HEK293T (cell line): Measurements from ENCODE around the gene OSR1.

Source experiments
- ARNT ChIP-seq: fragments of 450-650 bp; IDR thresholded peaks from 2 replicates; pipeline ENCODE4 v1.6.1; 2017; ENCODE audit warnings: mild to moderate bottlenecking
- BHLHE40 ChIP-seq: fragments of 450-650 bp; IDR thresholded peaks from 2 replicates; pipeline ENCODE4 v1.6.1; 2016; ENCODE audit warnings: mild to moderate bottlenecking, moderate library complexity, borderline replicate concordance
- ELF4 ChIP-seq: fragments of 450-650 bp; IDR thresholded peaks from 2 replicates; pipeline ENCODE4 v1.6.1; 2017; ENCODE audit warnings: antibody characterized with exemption
- FOXA1 ChIP-seq: fragments of 450-650 bp; IDR thresholded peaks from 2 replicates; pipeline ENCODE4 v1.6.1; 2016; ENCODE audit warnings: mild to moderate bottlenecking
- FOXK2 ChIP-seq: fragments of 450-650 bp; IDR thresholded peaks from 2 replicates; pipeline ENCODE4 v1.6.1; 2016; ENCODE audit warnings: mild to moderate bottlenecking
- FOXM1 ChIP-seq: fragments of 450-650 bp; IDR thresholded peaks from 2 replicates; pipeline ENCODE4 v1.6.1; 2017; ENCODE audit warnings: mild to moderate bottlenecking, borderline replicate concordance
- HDGF ChIP-seq: fragments of 450-650 bp; IDR thresholded peaks from 2 replicates; pipeline ENCODE4 v1.6.1; 2017; ENCODE audit warnings: antibody characterized with exemption, borderline replicate concordance
- L3MBTL2 ChIP-seq: fragments of 450-650 bp; conservative IDR thresholded peaks from 2 replicates; pipeline ENCODE4 v1.6.1; 2016; ENCODE audit warnings: mild to moderate bottlenecking
- LEF1 ChIP-seq: fragments of 450-650 bp; IDR thresholded peaks from 2 replicates; pipeline ENCODE4 v1.6.1; 2017; ENCODE audit warnings: mild to moderate bottlenecking, borderline replicate concordance
- NFRKB ChIP-seq: fragments of 450-650 bp; IDR thresholded peaks from 2 replicates; pipeline ENCODE4 v1.6.1; 2016; ENCODE audit warnings: mild to moderate bottlenecking, moderate library complexity
- SP1 ChIP-seq: fragments of 450-650 bp; IDR thresholded peaks from 2 replicates; pipeline ENCODE4 v1.6.1; 2017
- SUZ12 ChIP-seq: fragments of 450-650 bp; IDR thresholded peaks from 2 replicates; pipeline ENCODE4 v1.6.1; 2016; ENCODE audit warnings: mild to moderate bottlenecking
- TARDBP ChIP-seq: fragments of 450-650 bp; IDR thresholded peaks from 2 replicates; pipeline ENCODE4 v1.6.1; 2016
- TF ChIP-seq, protein P1 (sequence below): fragments of 450-650 bp; IDR thresholded peaks from 2 replicates; pipeline ENCODE4 v1.6.1; 2016

DNA sequence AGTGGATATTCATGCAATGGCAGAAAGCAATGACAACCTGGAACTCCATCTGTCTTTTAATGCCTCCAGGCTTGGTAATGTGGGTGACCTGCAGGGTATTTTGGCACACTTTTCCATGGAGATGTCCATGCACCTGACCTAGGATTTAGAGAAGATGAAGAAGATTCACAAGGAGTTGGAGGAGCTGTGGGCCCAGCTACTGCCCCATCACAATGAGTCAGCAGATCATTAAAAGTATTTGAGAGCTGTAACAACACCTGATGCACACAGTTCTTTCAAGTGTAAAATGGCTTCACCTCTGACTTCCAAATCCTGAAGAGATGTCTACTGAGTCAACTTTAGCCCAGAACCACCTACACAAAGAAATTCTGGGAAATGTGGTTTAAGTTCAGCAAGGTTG is 22.1 kb upstream of the OSR1 start:
- TF ChIP-seq FOXA1 = no peak
- TF ChIP-seq ELF4 = no peak
- no peak for TF ChIP-seq ARNT
- TF ChIP-seq TARDBP = no peak
- TF ChIP-seq FOXM1 = no peak
- no peak for TF ChIP-seq SP1
- TF ChIP-seq, protein P1, sequence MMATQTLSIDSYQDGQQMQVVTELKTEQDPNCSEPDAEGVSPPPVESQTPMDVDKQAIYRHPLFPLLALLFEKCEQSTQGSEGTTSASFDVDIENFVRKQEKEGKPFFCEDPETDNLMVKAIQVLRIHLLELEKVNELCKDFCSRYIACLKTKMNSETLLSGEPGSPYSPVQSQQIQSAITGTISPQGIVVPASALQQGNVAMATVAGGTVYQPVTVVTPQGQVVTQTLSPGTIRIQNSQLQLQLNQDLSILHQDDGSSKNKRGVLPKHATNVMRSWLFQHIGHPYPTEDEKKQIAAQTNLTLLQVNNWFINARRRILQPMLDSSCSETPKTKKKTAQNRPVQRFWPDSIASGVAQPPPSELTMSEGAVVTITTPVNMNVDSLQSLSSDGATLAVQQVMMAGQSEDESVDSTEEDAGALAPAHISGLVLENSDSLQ = no peak
- TF ChIP-seq HDGF = no peak
- no peak for TF ChIP-seq FOXK2
- TF ChIP-seq LEF1 = no peak
- TF ChIP-seq NFRKB = no peak
- no peak for TF ChIP-seq SUZ12
- TF ChIP-seq BHLHE40 = no peak
- TF ChIP-seq L3MBTL2 = no peak
